HepG2 (cell line): ENCODE data around the gene NGDN. TPM values are rescaled to one million over a fixed set of nuclear protein-coding genes. Genes with fewer than 3 reads are reported as not detected.

Experiments
- ESRRA ChIP-seq: sonication (generic); formaldehyde crosslinking; IDR thresholded peaks from 2 replicates; pipeline ENCODE4 v1.5.1; 2020; ENCODE audit warnings: mild to moderate bottlenecking, low read depth, missing genetic modification reagents
- ETV5 ChIP-seq: IDR thresholded peaks from 2 replicates; pipeline ENCODE4 v1.6.1; 2018; ENCODE audit warnings: missing biosample characterization, missing genetic modification reagents, inconsistent platforms, borderline replicate concordance
- KDM6A ChIP-seq: IDR thresholded peaks from 2 replicates; pipeline ENCODE4 v1.6.1; 2016; ENCODE audit warnings: low read depth
- MAFF ChIP-seq: IDR thresholded peaks from 2 replicates; pipeline ENCODE4 v1.6.1; 2011; ENCODE audit warnings: low read depth, low read length, improper control_type of control experiment
- MIER2 ChIP-seq: IDR thresholded peaks from 2 replicates; pipeline ENCODE4 v1.6.1; 2016; ENCODE audit warnings: missing biosample characterization, missing genetic modification reagents
- NFAT5 ChIP-seq: sonication (generic); formaldehyde crosslinking; IDR thresholded peaks from 2 replicates; pipeline ENCODE4 v1.4.0; 2020; ENCODE audit warnings: missing genetic modification reagents
- PAX8 ChIP-seq: sonication (generic); formaldehyde crosslinking; IDR thresholded peaks from 2 replicates; pipeline ENCODE4 v1.8.0; 2022; ENCODE audit warnings: mild to moderate bottlenecking, missing genetic modification reagents, borderline replicate concordance
- PHF21A ChIP-seq: sonication (generic); formaldehyde crosslinking; IDR thresholded peaks from 2 replicates; pipeline ENCODE4 v1.5.0; 2020; ENCODE audit warnings: mild to moderate bottlenecking, missing genetic modification reagents
- POLR2G ChIP-seq: fragments of 200-400 bp; formaldehyde crosslinking; IDR thresholded peaks from 2 replicates; pipeline ENCODE4 v1.6.1; 2018; ENCODE audit warnings: mild to moderate bottlenecking, low read depth, low read length, moderate library complexity
- PRPF4 ChIP-seq: fragments of 200-400 bp; formaldehyde crosslinking; IDR thresholded peaks from 2 replicates; pipeline ENCODE4 v1.6.1; 2016; ENCODE audit warnings: low read length, low read depth; ENCODE audit not compliant: poor library complexity, severe bottlenecking
- RARA ChIP-seq: IDR thresholded peaks from 2 replicates; pipeline ENCODE4 v1.6.1; 2016; ENCODE audit warnings: missing genetic modification reagents, missing compliant biosample characterization
- SMARCC2 ChIP-seq: fragments of 450-650 bp; IDR thresholded peaks from 2 replicates; pipeline ENCODE4 v1.6.1; 2017; ENCODE audit warnings: antibody characterized with exemption, mild to moderate bottlenecking
- SOX13 ChIP-seq, 3 experiments: fragments of 450-650 bp in 1 of 3; sonication (generic) in 1 of 3; formaldehyde crosslinking in 1 of 3; IDR thresholded peaks in 2 of 3; conservative IDR thresholded peaks in 1 of 3; 2 replicates each; pipeline versions ENCODE4 v1.5.0 to v1.6.1; 2016 to 2020; ENCODE audit warnings: antibody characterized with exemption in 1 of 3, mild to moderate bottlenecking in 1 of 3, missing compliant biosample characterization in 1 of 3, missing genetic modification reagents in 1 of 3, moderate library complexity in 1 of 3
- SOX5 ChIP-seq: IDR thresholded peaks from 2 replicates; pipeline ENCODE4 v1.6.1; 2016; ENCODE audit warnings: borderline replicate concordance
- TGIF2 ChIP-seq: IDR thresholded peaks from 2 replicates; pipeline ENCODE4 v1.6.1; 2016; ENCODE audit warnings: control low read depth, missing compliant biosample characterization
- ZFP82 ChIP-seq: sonication (generic); formaldehyde crosslinking; IDR thresholded peaks from 2 replicates; pipeline ENCODE4 v1.5.1; 2020; ENCODE audit warnings: mild to moderate bottlenecking, missing genetic modification reagents, borderline replicate concordance
- ZFY ChIP-seq: sonication (generic); formaldehyde crosslinking; IDR thresholded peaks from 2 replicates; pipeline ENCODE4 v1.4.0; 2020; ENCODE audit warnings: missing genetic modification reagents
- ZKSCAN5 ChIP-seq: sonication (generic); formaldehyde crosslinking; IDR thresholded peaks from 2 replicates; pipeline ENCODE4 v1.5.1; 2020; ENCODE audit warnings: mild to moderate bottlenecking, missing genetic modification reagents
- ZNF530 ChIP-seq: sonication (generic); formaldehyde crosslinking; IDR thresholded peaks from 2 replicates; pipeline ENCODE4 v1.5.0; 2020; ENCODE audit warnings: low read depth, mild to moderate bottlenecking, missing genetic modification reagents
- ZNF549 ChIP-seq: sonication (generic); formaldehyde crosslinking; IDR thresholded peaks from 2 replicates; pipeline ENCODE4 v1.5.0; 2020; ENCODE audit warnings: missing genetic modification reagents
- ZNF740 ChIP-seq: sonication (generic); formaldehyde crosslinking; IDR thresholded peaks from 2 replicates; pipeline ENCODE4 v1.4.0; 2020; ENCODE audit warnings: missing genetic modification reagents
- ZNF775 ChIP-seq: sonication (generic); formaldehyde crosslinking; IDR thresholded peaks from 2 replicates; pipeline ENCODE4 v1.4.0; 2020; ENCODE audit warnings: missing genetic modification reagents, mild to moderate bottlenecking, moderate library complexity, borderline replicate concordance
- polyA plus RNA-seq, 8 experiments: library from polyadenylated mRNA; depleted of rRNA in 3 of 8; stranded (reverse) in 7 of 8; unstranded in 1 of 8; fragments of >200 nt; fragmentation: Illumina TruSeq in 4 of 8; extraction: Trizol in 4 of 8; gene quantifications; 2 replicates each; pipeline versions ENCODE4 v1.2.1 to v1.2.3, GENCODE V29; 2011 to 2016; ENCODE audit warnings: low read depth in 4 of 8, missing spikeins in 1 of 8, mixed read lengths in 1 of 8; ENCODE audit not compliant: insufficient read depth in 1 of 8
- total RNA-seq, 5 experiments: library from RNA; depleted of rRNA; stranded (reverse); fragments of >200 nt; fragmentation: Illumina TruSeq; extraction: Trizol; gene quantifications; 2 replicates each; pipeline ENCODE4 v1.2.3, GENCODE V29; 2016; ENCODE audit warnings: low read depth in 1 of 5
- TF ChIP-seq, protein P1 (sequence below): IDR thresholded peaks from 2 replicates; pipeline ENCODE4 v1.6.1; 2012; ENCODE audit warnings: low read depth, low read length, improper control_type of control experiment

NGDN gene
- total and polyA plus RNA-seq, 2 of the 13 experiments (the other 11 are each of a cell fraction or from before 2014, with no cell fraction given) = 154 to 216 TPM

DNA sequence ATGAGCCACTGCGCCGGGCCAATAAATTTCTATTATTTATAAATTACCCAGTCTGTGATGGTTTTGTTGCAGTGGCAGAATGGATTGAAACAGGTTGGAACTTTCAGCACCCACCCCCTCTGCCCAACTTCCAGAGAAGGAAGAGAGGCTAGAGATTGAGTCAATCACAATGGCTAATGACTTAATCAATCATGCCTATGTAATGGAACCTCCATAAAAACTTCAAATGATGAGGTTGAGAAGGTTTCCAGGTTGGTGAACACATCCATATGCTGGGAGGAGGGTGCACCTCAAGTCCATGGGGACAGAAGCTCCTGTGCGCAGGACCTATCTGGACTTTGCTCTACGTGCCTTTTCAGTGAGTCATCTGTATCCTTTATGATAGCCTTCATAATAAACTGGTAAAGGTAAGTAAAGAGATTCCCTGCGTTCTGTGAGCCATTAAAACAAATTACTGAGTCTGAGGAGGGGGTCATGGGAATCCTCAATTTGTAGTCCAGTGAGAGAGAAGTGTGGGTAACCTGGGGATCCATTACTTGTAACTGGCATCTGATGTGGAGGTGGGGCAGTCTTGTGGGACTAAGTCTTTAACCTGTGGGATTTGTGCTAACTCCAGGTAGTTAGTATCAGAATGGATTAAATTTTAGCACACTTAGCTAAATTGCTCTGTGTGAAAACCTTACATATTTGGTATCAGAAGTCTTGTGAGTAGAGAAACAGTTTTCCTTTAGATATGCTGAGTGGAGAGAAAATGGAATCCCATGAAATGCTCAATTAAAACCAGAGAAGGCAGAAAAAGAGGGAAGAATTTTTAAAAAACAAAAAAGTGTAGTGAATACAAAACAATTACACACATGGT lies 11.7 kb upstream of the NGDN start (continued):
- TF ChIP-seq NFAT5 (CRISPR knock-in tag) (no peak), ZFY (no peak), PRPF4 (no peak), PHF21A (CRISPR knock-in tag) (peak; percentile 96), ZNF549 (CRISPR knock-in tag) (no peak), POLR2G (no peak), SMARCC2 (peak; percentile 79), ZNF740 (CRISPR knock-in tag) (no peak), ZNF775 (no peak), ZFP82 (CRISPR knock-in tag) (no peak), TGIF2 (CRISPR knock-in tag) (no peak), SOX5 (CRISPR knock-in tag) (peak; percentile 62; the same call in 1 of the 2 replicates), ZNF530 (CRISPR knock-in tag) (no peak), ZKSCAN5 (CRISPR knock-in tag) (no peak), MIER2 (CRISPR knock-in tag) (0 out of 2 replicates have a peak, but pooled peaks have one; percentile 47), ESRRA (CRISPR knock-in tag) (peak; percentile 71), SOX13 (IDR thresholded peaks at IDR 0.05) (no peak), SOX13 (CRISPR knock-in tag; conservative IDR thresholded peaks at IDR 0.05 in 1 of 2, IDR thresholded peaks at IDR 0.05 in 1 of 2) (peak in 1 of 2 experiments; percentile 55; a peak in 1 of 4 replicates), RARA (CRISPR knock-in tag) (peak; percentile 58; the same call in 1 of the 2 replicates), ETV5 (CRISPR knock-in tag) (peak; percentile 38; the same call in 1 of the 2 replicates), PAX8 (CRISPR knock-in tag) (no peak), MAFF (peak; percentile 64; the same call in 1 of the 2 replicates), KDM6A (0 out of 2 replicates have a peak, but pooled peaks have one; percentile 42)
- TF ChIP-seq, protein P1, sequence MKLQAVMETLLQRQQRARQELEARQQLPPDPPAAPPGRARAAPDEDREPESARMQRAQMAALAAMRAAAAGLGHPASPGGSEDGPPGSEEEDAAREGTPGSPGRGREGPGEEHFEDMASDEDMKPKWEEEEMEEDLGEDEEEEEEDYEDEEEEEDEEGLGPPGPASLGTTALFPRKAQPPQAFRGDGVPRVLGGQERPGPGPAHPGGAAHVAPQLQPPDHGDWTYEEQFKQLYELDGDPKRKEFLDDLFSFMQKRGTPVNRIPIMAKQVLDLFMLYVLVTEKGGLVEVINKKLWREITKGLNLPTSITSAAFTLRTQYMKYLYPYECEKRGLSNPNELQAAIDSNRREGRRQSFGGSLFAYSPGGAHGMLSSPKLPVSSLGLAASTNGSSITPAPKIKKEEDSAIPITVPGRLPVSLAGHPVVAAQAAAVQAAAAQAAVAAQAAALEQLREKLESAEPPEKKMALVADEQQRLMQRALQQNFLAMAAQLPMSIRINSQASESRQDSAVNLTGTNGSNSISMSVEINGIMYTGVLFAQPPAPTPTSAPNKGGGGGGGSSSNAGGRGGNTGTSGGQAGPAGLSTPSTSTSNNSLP = peak; percentile 96
